ENCODE data around the gene ASCC3.

ASCC3 gene

GRCh38 chr6:100458841-100459591, 422.1 kb downstream of the ASCC3 start:
- no peak for TF ChIP-seq CTCF (IDR thresholded peaks at IDR 0.05; ENCODE audit: borderline replicate concordance, insufficient read depth, low read depth, low read length)
- H3K4me3 ChIP-seq (ENCODE audit: low read depth, low read length): no peak overlapping the region

Measured in GM12875 (cell line).